Mesothelial cell of epicardium (in vitro differentiated cells): ENCODE data around the gene TRIM7. TPM values are rescaled to one million over a fixed set of nuclear protein-coding genes. Genes with fewer than 3 reads are reported as not detected.
"Not testable (repeated sequence)": the region's sequence is repeated elsewhere in the genome, so short reads cannot be mapped to it uniquely, and the experiment has no call there.

Experiments used
- DNase-seq, 2 experiments: peaks; one replicate each; pipeline ENCODE4 v3.0.0; 2021; ENCODE audit warnings: low spot score in 2 of 2; ENCODE audit not compliant: unreplicated experiment in 2 of 2
- H3K27ac Mint-ChIP-seq: 2 replicates; pipeline ENCODE4 v1.8.0; 2021; ENCODE audit warnings: mixed read lengths
- H3K27me3 Mint-ChIP-seq: 2 replicates; pipeline ENCODE4 v1.8.0; 2021; ENCODE audit warnings: low read depth, mixed read lengths
- H3K36me3 Mint-ChIP-seq: 2 replicates; pipeline ENCODE4 v1.8.0; 2021; ENCODE audit warnings: mixed read lengths
- H3K4me1 Mint-ChIP-seq: 2 replicates; pipeline ENCODE4 v1.8.0; 2021; ENCODE audit warnings: mixed read lengths
- H3K4me3 Mint-ChIP-seq: 2 replicates; pipeline ENCODE4 v1.8.0; 2021; ENCODE audit warnings: mild to moderate bottlenecking, moderate library complexity, mixed read lengths
- H3K9me3 Mint-ChIP-seq: 2 replicates; pipeline ENCODE4 v1.8.0; 2021; ENCODE audit warnings: mixed read lengths
- CTCF ChIP-seq: fragments of 200-600 bp; sonication (generic); IDR thresholded peaks from one replicate; pipeline ENCODE4 v1.5.0; 2021; ENCODE audit warnings: antibody characterized with exemption; ENCODE audit not compliant: unreplicated experiment
- total RNA-seq: library from RNA; stranded (reverse); gene quantifications from 3 replicates; pipeline ENCODE4 v1.2.1, GENCODE V29; 2021

The TRIM7 gene
- total RNA-seq, 1 donor from 2014 or later, result 0.72 TPM

- DNase-seq, result no peak
Observed at GRCh38 chr5:181181650-181182565, 23.1 kb downstream of the TRIM7 start.

GRCh38 chr5:181177559-181177958 lies 27.4 kb downstream of the TRIM7 start:
- not testable (repeated sequence) for DNase-seq, H3K4me3 Mint-ChIP-seq, H3K27ac Mint-ChIP-seq, H3K9me3 Mint-ChIP-seq, H3K36me3 Mint-ChIP-seq, H3K4me1 Mint-ChIP-seq
- peaks cover 42% of the 10 kb centered on the region for H3K27me3 Mint-ChIP-seq

More at GRCh38 chr5:181181650-181182565, 23.1 kb downstream of the TRIM7 start:
- Mint-ChIP-seq H3K27me3 (peaks cover 5% of the 10 kb centered on the region), H3K4me1 (peaks cover 6% of the 10 kb centered on the region), H3K27ac (no peak overlapping the region), H3K9me3 (no peaks in the 10 kb centered on the region), H3K4me3 (no peak overlapping the region), H3K36me3 (no peaks in the 10 kb centered on the region)
- TF ChIP-seq CTCF, result peak; percentile 22

DNA sequence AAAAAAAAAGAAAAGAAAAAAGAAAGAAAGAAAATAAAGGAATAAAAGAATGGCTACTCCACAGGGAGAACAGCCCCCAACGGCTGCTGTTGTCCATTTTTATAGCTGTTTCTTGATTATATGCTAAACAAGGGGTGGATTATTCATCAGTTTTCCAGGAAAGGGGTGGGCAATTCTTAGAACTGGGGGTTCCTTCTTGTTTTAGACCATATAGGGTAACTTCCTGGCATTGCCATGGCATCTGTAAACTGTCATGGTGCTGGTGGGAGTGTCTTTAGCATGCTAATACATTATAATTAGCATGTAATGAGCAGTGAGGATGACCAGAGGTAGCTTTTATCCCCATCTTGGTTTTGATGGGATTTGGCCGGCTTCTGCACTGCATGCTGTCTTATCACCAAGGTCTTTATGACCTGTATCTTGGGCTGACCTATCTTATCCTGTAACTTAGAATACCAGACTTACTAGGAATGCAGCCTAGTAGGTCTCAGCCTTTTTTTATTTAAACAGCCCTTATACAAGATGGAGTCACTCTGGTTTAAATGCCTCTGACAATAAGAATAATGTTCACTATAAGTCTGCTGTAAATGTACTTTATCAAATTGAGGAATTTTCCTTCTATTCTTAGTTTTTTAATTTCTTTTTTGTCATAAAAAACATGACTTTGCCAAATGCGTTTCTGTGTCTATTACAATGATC lies 28.6 kb downstream of the TRIM7 start:
- Mint-ChIP-seq H3K27ac (no peak overlapping the region), H3K4me1 (peaks cover 5% of the 10 kb centered on the region), H3K9me3 (no peaks in the 10 kb centered on the region), H3K4me3 (no peak overlapping the region), H3K27me3 (peaks cover 52% of the 10 kb centered on the region), H3K36me3 (no peaks in the 10 kb centered on the region)
- no peak for DNase-seq
- no peak for TF ChIP-seq CTCF

- no peak for TF ChIP-seq CTCF
- H3K36me3 Mint-ChIP-seq, result no peaks in the 10 kb centered on the region
- peaks cover 76% of the 10 kb centered on the region for H3K27me3 Mint-ChIP-seq
- peak overlapping the region; percentile 65 for H3K4me3 Mint-ChIP-seq
- no peak overlapping the region for H3K27ac Mint-ChIP-seq
- peaks cover 26% of the 10 kb centered on the region for H3K4me1 Mint-ChIP-seq
- no peak for DNase-seq
- no peaks in the 10 kb centered on the region for H3K9me3 Mint-ChIP-seq
Observed at GRCh38 chr5:181173420-181174342, 31.3 kb downstream of the TRIM7 start.

GRCh38 chr5:181173027-181173419 lies 32.0 kb downstream of the TRIM7 start:
- Mint-ChIP-seq H3K27me3 (peaks cover 80% of the 10 kb centered on the region), H3K27ac (no peak overlapping the region), H3K4me1 (peaks cover 30% of the 10 kb centered on the region), H3K4me3 (peak overlapping the region; percentile 65), H3K9me3 (no peaks in the 10 kb centered on the region), H3K36me3 (no peaks in the 10 kb centered on the region)
- no peak for DNase-seq
- no peak for TF ChIP-seq CTCF
